Measurements from ENCODE around the gene ATP2B2. TPM values are rescaled to one million over a fixed set of nuclear protein-coding genes. Genes with fewer than 3 reads are reported as not detected.

ATP2B2 gene
- polyA plus RNA-seq, 3 donors: not detected

GRCh38 chr3:10449436-10449835, 56.0 kb downstream of the ATP2B2 start:
- H3K4me2 ChIP-seq (replicated peaks; ENCODE audit: extremely low read depth, low read length, poor library complexity, severe bottlenecking): no peak overlapping the region
- H2AFZ ChIP-seq (ENCODE audit: insufficient read depth, low read depth, low read length, poor library complexity, severe bottlenecking): no peak overlapping the region
- no peak for TF ChIP-seq CTCF (IDR thresholded peaks at IDR 0.05)
- H3K9ac ChIP-seq (ENCODE audit: insufficient read depth, low read length, poor library complexity, severe bottlenecking): no peak overlapping the region
- 94% methylated on average over 17 of the region's 18 CpGs for WGBS (ENCODE audit: insufficient coverage)
- H3K27me3 ChIP-seq (ENCODE audit: control insufficient read depth in 2 of 2, insufficient read depth in 2 of 2, low read length in 2 of 2): no peaks in the 10 kb centered on the region
- H3K4me1 ChIP-seq (ENCODE audit: control insufficient read depth in 1 of 2, insufficient read depth in 2 of 2, low read length in 2 of 2): no peaks in the 10 kb centered on the region
- no peaks in the 10 kb centered on the region for H4K20me1 ChIP-seq (ENCODE audit: insufficient read depth, low read length)
- no peak overlapping the region for H3K4me3 ChIP-seq (replicated peaks in 1 of 3; ENCODE audit: low read depth in 2 of 3, low read length in 3 of 3)
- no peak for DNase-seq
- H3K36me3 Mint-ChIP-seq: no peaks in the 10 kb centered on the region
- intact Hi-C loops (cut with micrococcal nuclease): no loop called here
- no peak overlapping the region for H3K27ac ChIP-seq (ENCODE audit: low read depth in 1 of 2, low read length in 2 of 2)
- no peaks in the 10 kb centered on the region for H3K4me1 Mint-ChIP-seq
- peaks cover under 1 to 12% (median 9%) of the 10 kb centered on the region in 3 donors for H3K27me3 Mint-ChIP-seq (ENCODE audit: low read depth in 3 of 3)
- H3K36me3 ChIP-seq (replicated peaks in 1 of 2; ENCODE audit: control insufficient read depth in 1 of 2, insufficient read depth in 2 of 2, low read length in 2 of 2): no peaks in the 10 kb centered on the region
- no peaks in the 10 kb centered on the region for H3K9me3 Mint-ChIP-seq
- H3K9me3 ChIP-seq (replicated peaks in 1 of 2; ENCODE audit: control insufficient read depth in 1 of 2, insufficient read depth in 1 of 2, low read length in 2 of 2): no peaks in the 10 kb centered on the region
- H3K27ac Mint-ChIP-seq: no peak overlapping the region
- no peak overlapping the region for H3K4me3 Mint-ChIP-seq
- H3K79me2 ChIP-seq (ENCODE audit: insufficient read depth, low read length): no peaks in the 10 kb centered on the region

GRCh38 chr3:10448544-10448943, 56.8 kb downstream of the ATP2B2 start:
- H3K36me3 ChIP-seq (replicated peaks in 1 of 2; ENCODE audit: control insufficient read depth in 1 of 2, insufficient read depth in 2 of 2, low read length in 2 of 2): no peaks in the 10 kb centered on the region
- H3K27me3 ChIP-seq (ENCODE audit: control insufficient read depth in 2 of 2, insufficient read depth in 2 of 2, low read length in 2 of 2): no peaks in the 10 kb centered on the region
- H3K27ac ChIP-seq (ENCODE audit: low read depth in 1 of 2, low read length in 2 of 2): no peak overlapping the region
- Mint-ChIP-seq H3K36me3 (no peaks in the 10 kb centered on the region), H3K4me1 (no peaks in the 10 kb centered on the region), H3K9me3 (no peaks in the 10 kb centered on the region), H3K27me3 (ENCODE audit: low read depth in 3 of 3) (peaks cover 2 to 12% (median 11%) of the 10 kb centered on the region in 3 donors), H3K4me3 (no peak overlapping the region), H3K27ac (no peak overlapping the region)
- no peaks in the 10 kb centered on the region for H3K4me1 ChIP-seq (ENCODE audit: control insufficient read depth in 1 of 2, insufficient read depth in 2 of 2, low read length in 2 of 2)
- H3K4me3 ChIP-seq (replicated peaks in 1 of 3; ENCODE audit: low read depth in 2 of 3, low read length in 3 of 3): no peak overlapping the region
- DNase-seq: no peak
- TF ChIP-seq CTCF (IDR thresholded peaks at IDR 0.05): no peak
- no peak overlapping the region for H2AFZ ChIP-seq (ENCODE audit: insufficient read depth, low read depth, low read length, poor library complexity, severe bottlenecking)
- H3K9ac ChIP-seq (ENCODE audit: insufficient read depth, low read length, poor library complexity, severe bottlenecking): no peak overlapping the region
- WGBS (ENCODE audit: insufficient coverage): 86% methylated on average over 3 of the region's 3 CpGs
- intact Hi-C loops (cut with micrococcal nuclease): no loop called here
- H3K9me3 ChIP-seq (replicated peaks in 1 of 2; ENCODE audit: control insufficient read depth in 1 of 2, insufficient read depth in 1 of 2, low read length in 2 of 2): no peaks in the 10 kb centered on the region
- H3K79me2 ChIP-seq (ENCODE audit: insufficient read depth, low read length): no peaks in the 10 kb centered on the region
- no peaks in the 10 kb centered on the region for H4K20me1 ChIP-seq (ENCODE audit: insufficient read depth, low read length)
- no peak overlapping the region for H3K4me2 ChIP-seq (replicated peaks; ENCODE audit: extremely low read depth, low read length, poor library complexity, severe bottlenecking)
